Transverse colon (tissue), 4 donors: ENCODE measurements around the gene SUGCT. TPM values are rescaled to one million over a fixed set of nuclear protein-coding genes. Genes with fewer than 3 reads are reported as not detected.

Experiments used
- DNase-seq: peaks from one replicate; pipeline ENCODE4 v3.0.0-alpha.2; 2019
- H3K27ac ChIP-seq, 4 donors: fragments of 200-600 bp; sonication (generic); 2 replicates each; pipeline ENCODE4 v1.5.1; 2016 to 2018; ENCODE audit warnings: inconsistent platforms in 4 of 4
- H3K27me3 ChIP-seq: fragments of 200-600 bp; sonication (generic); 2 replicates; pipeline ENCODE4 v1.5.1; 2017; ENCODE audit warnings: inconsistent platforms
- H3K36me3 ChIP-seq, 4 donors: fragments of 200-600 bp; sonication (generic); 2 replicates each; pipeline ENCODE4 v1.5.1; 2017 to 2019; ENCODE audit warnings: inconsistent platforms in 4 of 4
- H3K4me1 ChIP-seq, 4 donors: fragments of 200-600 bp; sonication (generic); 2 replicates each; pipeline ENCODE4 v1.5.1; 2017 to 2020; ENCODE audit warnings: inconsistent platforms in 4 of 4
- H3K4me3 ChIP-seq, 4 donors: fragments of 200-600 bp; sonication (generic); 1 replicate in 1 of 4; 2 replicates in 3 of 4; pipeline versions ENCODE4 v1.5.1 to v1.6.1; 2017 to 2019; ENCODE audit warnings: inconsistent platforms in 4 of 4
- H3K9me3 ChIP-seq, 2 donors: fragments of 200-600 bp; sonication (generic); 2 replicates each; pipeline ENCODE4 v1.5.1; 2017 to 2019; ENCODE audit warnings: inconsistent platforms in 2 of 2
- EP300 ChIP-seq: sonication (generic); formaldehyde crosslinking; IDR thresholded peaks from one replicate; pipeline ENCODE4 v1.6.1; 2017; ENCODE audit warnings: antibody characterized with exemption, low read depth
- POLR2A ChIP-seq: fragments of 450-650 bp; IDR thresholded peaks from one replicate; pipeline ENCODE4 v1.6.1; 2016; ENCODE audit warnings: antibody characterized with exemption, mild to moderate bottlenecking, moderate library complexity
- POLR2AphosphoS5 ChIP-seq, 3 donors: sonication (generic); formaldehyde crosslinking; IDR thresholded peaks; one replicate each; pipeline ENCODE4 v1.6.1; 2016; ENCODE audit warnings: antibody characterized with exemption in 3 of 3
- WGBS, 2 donors: methylation state at CpG; one replicate each; pipeline ENCODE4 v1.1.5; 2018; ENCODE audit warnings: low coverage in 1 of 2; 5-methylcytosine and 5-hydroxymethylcytosine counted together
- in situ Hi-C, 4 donors: fragments of 200-750 bp; cut with MboI; loops; one replicate each; pipeline versions ENCODE4 v1.15.0 to v1.15.1; 2017; ENCODE audit warnings: low sequenced_read_pairs in 3 of 4, low pct_ligation_motif_present in 1 of 4, low pct_unique_long_range_greater_than_20kb in 1 of 4
- intact Hi-C: fragments of 100-400 bp; cut with DNase I; formaldehyde crosslinking; loops from one replicate; pipeline ENCODE4 v1.15.1; 2023; ENCODE audit warnings: low total_unique reads
- total RNA-seq, 4 donors: library from RNA; depleted of rRNA; stranded (reverse); fragments of >200 nt; gene quantifications; one replicate each; pipeline ENCODE4 v1.1.0, GENCODE V29; 2016
- TF ChIP-seq, protein P1 (sequence below), 5 experiments: fragments of 200-600 bp in 3 of 5; fragments of 450-650 bp in 2 of 5; sonication (generic) in 3 of 5; IDR thresholded peaks; 1 replicate in 2 of 5; 2 replicates in 3 of 5; pipeline ENCODE4 v1.5.1; 2016 to 2017; ENCODE audit warnings: antibody characterized with exemption in 5 of 5, inconsistent platforms in 3 of 5, mild to moderate bottlenecking in 2 of 5, moderate library complexity in 1 of 5

Gene SUGCT
- total RNA-seq, 4 donors from 2014 or later = 2.6 to 44.5 (median 15.9) TPM

- in situ Hi-C loops = no loop called here
- WGBS, 2 donors = 63 to 65% methylated on average over 3 of the region's 3 CpGs
- intact Hi-C loops = no loop called here
Observed at GRCh38 chr7:40482845-40483244, 348.0 kb downstream of the SUGCT start.

GRCh38 chr7:40483630-40484029 is 348.8 kb downstream of the SUGCT start:
- Histone ChIP-seq H3K27ac (no peak overlapping the region), H3K9me3 (no peaks in the 10 kb centered on the region), H3K27me3 (no peaks in the 10 kb centered on the region), H3K36me3 (no peaks in the 10 kb centered on the region), H3K4me3 (no peak overlapping the region), H3K4me1 (no peaks in the 10 kb centered on the region)
- intact Hi-C loops = no loop called here
- in situ Hi-C loops = no loop called here
- 72 to 73% methylated on average over 1 of the region's 1 CpG for WGBS, 2 donors
- TF ChIP-seq, protein P1, sequence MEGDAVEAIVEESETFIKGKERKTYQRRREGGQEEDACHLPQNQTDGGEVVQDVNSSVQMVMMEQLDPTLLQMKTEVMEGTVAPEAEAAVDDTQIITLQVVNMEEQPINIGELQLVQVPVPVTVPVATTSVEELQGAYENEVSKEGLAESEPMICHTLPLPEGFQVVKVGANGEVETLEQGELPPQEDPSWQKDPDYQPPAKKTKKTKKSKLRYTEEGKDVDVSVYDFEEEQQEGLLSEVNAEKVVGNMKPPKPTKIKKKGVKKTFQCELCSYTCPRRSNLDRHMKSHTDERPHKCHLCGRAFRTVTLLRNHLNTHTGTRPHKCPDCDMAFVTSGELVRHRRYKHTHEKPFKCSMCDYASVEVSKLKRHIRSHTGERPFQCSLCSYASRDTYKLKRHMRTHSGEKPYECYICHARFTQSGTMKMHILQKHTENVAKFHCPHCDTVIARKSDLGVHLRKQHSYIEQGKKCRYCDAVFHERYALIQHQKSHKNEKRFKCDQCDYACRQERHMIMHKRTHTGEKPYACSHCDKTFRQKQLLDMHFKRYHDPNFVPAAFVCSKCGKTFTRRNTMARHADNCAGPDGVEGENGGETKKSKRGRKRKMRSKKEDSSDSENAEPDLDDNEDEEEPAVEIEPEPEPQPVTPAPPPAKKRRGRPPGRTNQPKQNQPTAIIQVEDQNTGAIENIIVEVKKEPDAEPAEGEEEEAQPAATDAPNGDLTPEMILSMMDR (IDR thresholded peaks at IDR 0.05) = no peak
- TF ChIP-seq POLR2AphosphoS5 (IDR thresholded peaks at IDR 0.05) (no peak), EP300 (no peak), POLR2A (no peak)
- no peak for DNase-seq

More at GRCh38 chr7:40482845-40483244, 348.0 kb downstream of the SUGCT start:
- Histone ChIP-seq H3K27ac (no peak overlapping the region), H3K27me3 (no peaks in the 10 kb centered on the region), H3K4me1 (no peaks in the 10 kb centered on the region), H3K36me3 (no peaks in the 10 kb centered on the region), H3K4me3 (no peak overlapping the region), H3K9me3 (no peaks in the 10 kb centered on the region)
- DNase-seq = no peak
- TF ChIP-seq, protein P1 (IDR thresholded peaks at IDR 0.05) = no peak
- TF ChIP-seq EP300 (no peak), POLR2AphosphoS5 (IDR thresholded peaks at IDR 0.05) (no peak), POLR2A (no peak)

- no peak overlapping the region for H3K4me3 ChIP-seq
- H3K36me3 ChIP-seq = no peaks in the 10 kb centered on the region
- no peak for TF ChIP-seq EP300
- TF ChIP-seq, protein P1 (IDR thresholded peaks at IDR 0.05) = no peak
- no peak for TF ChIP-seq POLR2A
- TF ChIP-seq POLR2AphosphoS5 (IDR thresholded peaks at IDR 0.05) = no peak
- no peaks in the 10 kb centered on the region for H3K27me3 ChIP-seq
- no peaks in the 10 kb centered on the region for H3K4me1 ChIP-seq
- WGBS, 2 donors = 71 to 94% methylated on average over 1 to 2 of the region's 2 CpGs
- no peak overlapping the region for H3K27ac ChIP-seq
- in situ Hi-C loops (no loop called here), intact Hi-C loops (no loop called here)
- DNase-seq = no peak
- H3K9me3 ChIP-seq = no peaks in the 10 kb centered on the region
Observed at GRCh38 chr7:40489844-40490602, 355.2 kb downstream of the SUGCT start.

DNA sequence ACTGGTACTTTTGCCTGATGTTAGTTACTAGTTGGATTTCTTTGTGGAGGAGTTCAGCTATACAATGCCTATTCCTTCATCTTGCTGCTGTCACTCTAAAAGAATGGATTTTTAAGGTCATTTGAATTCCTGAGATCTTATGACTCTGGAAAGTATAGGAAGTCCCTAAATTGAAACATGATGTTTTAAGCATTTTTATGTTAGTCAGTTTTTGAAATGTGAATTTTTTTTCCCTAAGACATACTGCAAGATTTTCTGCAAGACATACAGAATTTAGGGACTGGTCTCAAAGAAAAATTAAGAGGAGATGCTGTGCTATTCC is 355.8 kb downstream of the SUGCT start:
- H3K27ac ChIP-seq = no peak overlapping the region
- TF ChIP-seq POLR2A (no peak), EP300 (no peak), POLR2AphosphoS5 (IDR thresholded peaks at IDR 0.05) (no peak)
- TF ChIP-seq, protein P1 (IDR thresholded peaks at IDR 0.05) = no peak
- no peaks in the 10 kb centered on the region for H3K27me3 ChIP-seq
- H3K4me1 ChIP-seq = no peaks in the 10 kb centered on the region
- no peaks in the 10 kb centered on the region for H3K36me3 ChIP-seq
- H3K4me3 ChIP-seq = no peak overlapping the region
- in situ Hi-C loops = no loop called here
- intact Hi-C loops = no loop called here
- DNase-seq = no peak
- H3K9me3 ChIP-seq = no peaks in the 10 kb centered on the region
